Activated CD8-positive, alpha-beta T cell treated with anti-CD3 and anti-CD28 coated beads for 36 hours (primary cell): ENCODE measurements around the gene LCN1. TPM values are rescaled to one million over a fixed set of nuclear protein-coding genes. Genes with fewer than 3 reads are reported as not detected.

Experiments used
- ATAC-seq: fragments of 200-7000 bp; cut with Tn5 transposase; one replicate; pipeline ENCODE4 v1.10.0; 2021; ENCODE audit warnings: mild to moderate bottlenecking, moderate library complexity
- CTCF ChIA-PET: fragments of 350-600 bp; sonication (Branson Sonifier 250); formaldehyde crosslinking; loops from one replicate; lab custom pipeline; 2021; ENCODE audit warnings: antibody characterized with exemption; lab: Charles Lee
- POLR2A ChIA-PET: fragments of 350-600 bp; sonication (Branson Sonifier 250); formaldehyde crosslinking; loops from one replicate; lab custom pipeline; 2021; ENCODE audit warnings: antibody characterized with exemption; lab: Charles Lee
- DNase-seq: peaks from one replicate; pipeline ENCODE4 v3.0.0-alpha.2; 2020
- H3K27ac Mint-ChIP-seq: one replicate; pipeline ENCODE4 v1.8.0; 2021; ENCODE audit warnings: mild to moderate bottlenecking, mixed read lengths
- H3K27me3 Mint-ChIP-seq: one replicate; pipeline ENCODE4 v1.8.0; 2021; ENCODE audit warnings: mixed read lengths
- H3K36me3 Mint-ChIP-seq: one replicate; pipeline ENCODE4 v1.8.0; 2021; ENCODE audit warnings: low read depth, mixed read lengths
- H3K4me1 Mint-ChIP-seq: one replicate; pipeline ENCODE4 v1.8.0; 2021; ENCODE audit warnings: low read depth, mixed read lengths
- H3K4me3 Mint-ChIP-seq: one replicate; pipeline ENCODE4 v1.8.0; 2021; ENCODE audit warnings: mild to moderate bottlenecking, moderate library complexity, mixed read lengths
- H3K9me3 Mint-ChIP-seq: one replicate; pipeline ENCODE4 v1.8.0; 2021; ENCODE audit warnings: mixed read lengths
- intact Hi-C: fragments of 100-400 bp; cut with micrococcal nuclease; formaldehyde crosslinking; loops from one replicate; pipeline ENCODE4 v1.10.0; 2022
- total RNA-seq, 2 experiments: library from RNA; stranded (reverse); gene quantifications; one replicate each; pipeline ENCODE4 v1.2.3, GENCODE V29; 2021
- TF ChIP-seq, protein P1 (sequence below): fragments of 200-600 bp; IDR thresholded peaks from one replicate; pipeline ENCODE4 v1.8.0; 2022; ENCODE audit warnings: antibody characterized with exemption, mild to moderate bottlenecking

The LCN1 gene
- total RNA-seq, 2 experiments from 2014 or later = not detected

DNA sequence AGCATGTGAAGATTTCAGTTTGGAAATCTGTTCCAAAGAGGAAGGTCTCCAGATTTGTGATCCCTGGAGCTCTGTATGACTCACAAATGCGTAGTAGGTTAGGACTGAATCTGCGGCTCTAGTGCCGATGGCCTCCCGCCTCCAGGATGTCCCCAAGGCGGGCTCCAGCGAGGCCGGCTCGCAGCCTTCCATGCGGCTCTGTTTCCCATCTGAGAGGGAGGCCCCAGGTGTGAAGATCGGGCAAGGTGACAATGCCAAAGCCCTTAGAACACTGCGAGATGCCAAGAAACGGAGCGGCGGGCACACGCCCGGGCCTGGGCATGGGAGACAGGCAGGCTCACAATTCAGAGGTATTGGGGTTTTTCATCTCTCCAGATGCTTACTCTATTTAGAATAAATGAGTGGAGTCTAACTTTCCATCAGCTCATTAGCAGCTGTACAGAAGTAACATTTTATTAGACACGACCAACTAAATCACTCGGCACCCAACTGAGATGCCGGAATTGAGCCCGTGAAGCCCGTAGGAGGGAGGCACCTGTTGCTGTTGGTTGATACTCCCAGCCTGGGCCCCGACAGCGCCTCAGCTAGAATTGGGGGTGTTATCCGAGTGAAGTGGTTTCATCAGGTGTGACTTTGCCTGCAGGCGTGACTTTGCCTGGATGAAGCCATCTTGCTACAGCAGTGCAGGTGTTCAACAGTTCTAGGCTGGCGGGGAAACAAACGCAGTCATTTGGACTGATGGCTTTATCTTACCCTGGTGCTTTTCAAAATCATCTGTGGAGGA is 28.2 kb upstream of the LCN1 start:
- Mint-ChIP-seq H3K27me3 (no peaks in the 10 kb centered on the region), H3K9me3 (no peaks in the 10 kb centered on the region), H3K4me3 (no peak overlapping the region), H3K27ac (no peak overlapping the region), H3K36me3 (no peaks in the 10 kb centered on the region), H3K4me1 (no peaks in the 10 kb centered on the region)
- POLR2A ChIA-PET = interaction anchor here (1.4 kb wide), 1 partner anchor 11 kb away, joined by 6 read pairs; no protein-coding TSS in a partner anchor
- CTCF ChIA-PET = interaction anchor here (3.0 kb wide), 1 partner anchor 12 kb away, joined by 11 read pairs; no protein-coding TSS in a partner anchor
- DNase-seq (no peak), ATAC-seq (no peak)
- TF ChIP-seq, protein P1, sequence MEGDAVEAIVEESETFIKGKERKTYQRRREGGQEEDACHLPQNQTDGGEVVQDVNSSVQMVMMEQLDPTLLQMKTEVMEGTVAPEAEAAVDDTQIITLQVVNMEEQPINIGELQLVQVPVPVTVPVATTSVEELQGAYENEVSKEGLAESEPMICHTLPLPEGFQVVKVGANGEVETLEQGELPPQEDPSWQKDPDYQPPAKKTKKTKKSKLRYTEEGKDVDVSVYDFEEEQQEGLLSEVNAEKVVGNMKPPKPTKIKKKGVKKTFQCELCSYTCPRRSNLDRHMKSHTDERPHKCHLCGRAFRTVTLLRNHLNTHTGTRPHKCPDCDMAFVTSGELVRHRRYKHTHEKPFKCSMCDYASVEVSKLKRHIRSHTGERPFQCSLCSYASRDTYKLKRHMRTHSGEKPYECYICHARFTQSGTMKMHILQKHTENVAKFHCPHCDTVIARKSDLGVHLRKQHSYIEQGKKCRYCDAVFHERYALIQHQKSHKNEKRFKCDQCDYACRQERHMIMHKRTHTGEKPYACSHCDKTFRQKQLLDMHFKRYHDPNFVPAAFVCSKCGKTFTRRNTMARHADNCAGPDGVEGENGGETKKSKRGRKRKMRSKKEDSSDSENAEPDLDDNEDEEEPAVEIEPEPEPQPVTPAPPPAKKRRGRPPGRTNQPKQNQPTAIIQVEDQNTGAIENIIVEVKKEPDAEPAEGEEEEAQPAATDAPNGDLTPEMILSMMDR = no peak
- intact Hi-C loops = no loop called here

DNA sequence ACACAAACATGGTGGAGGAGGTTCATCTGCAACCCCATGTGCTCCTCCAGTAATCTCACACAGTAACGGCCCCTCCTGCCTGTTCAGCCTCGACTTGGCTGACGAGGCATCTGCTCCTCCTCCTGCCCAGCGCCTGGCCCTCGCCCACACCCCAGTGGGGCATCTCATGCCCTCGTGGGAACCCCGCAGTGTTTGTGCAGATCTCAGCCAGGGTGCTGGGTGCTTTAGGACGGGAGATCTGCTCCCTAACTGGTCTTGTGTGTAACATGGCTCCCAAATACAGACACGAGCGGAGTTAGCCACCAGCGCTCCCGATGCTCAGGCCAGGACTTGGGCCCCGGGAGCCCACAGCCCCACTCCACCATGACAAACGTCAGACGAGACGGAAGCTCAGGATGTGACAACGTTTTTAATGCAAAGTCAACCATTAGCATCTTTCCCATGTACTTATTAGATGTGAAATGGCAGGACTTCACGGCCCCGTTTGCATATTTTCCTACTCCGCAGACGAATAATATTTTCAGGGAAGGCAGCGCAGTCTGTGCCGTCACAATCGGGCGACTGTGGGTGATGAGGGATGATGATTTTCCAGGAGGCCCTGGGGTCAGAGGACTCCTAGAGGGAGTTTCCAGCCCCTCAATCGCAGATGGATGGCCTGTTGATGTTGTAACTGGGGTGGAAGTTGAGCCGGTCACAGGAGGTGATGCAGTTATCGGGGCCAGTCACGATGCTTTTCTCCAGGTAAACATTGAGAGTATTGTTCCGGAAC is 26.3 kb upstream of the LCN1 start:
- Mint-ChIP-seq H3K27ac (no peak overlapping the region), H3K36me3 (no peaks in the 10 kb centered on the region), H3K4me3 (no peak overlapping the region), H3K4me1 (no peaks in the 10 kb centered on the region), H3K9me3 (no peaks in the 10 kb centered on the region), H3K27me3 (no peaks in the 10 kb centered on the region)
- CTCF ChIA-PET = interaction anchor here (3.0 kb wide), 1 partner anchor 10 kb away, joined by 11 read pairs; no protein-coding TSS in a partner anchor
- DNase-seq (no peak), ATAC-seq (no peak)
- intact Hi-C loops = no loop called here
- POLR2A ChIA-PET = no interaction called here
- TF ChIP-seq, protein P1 = no peak

DNA sequence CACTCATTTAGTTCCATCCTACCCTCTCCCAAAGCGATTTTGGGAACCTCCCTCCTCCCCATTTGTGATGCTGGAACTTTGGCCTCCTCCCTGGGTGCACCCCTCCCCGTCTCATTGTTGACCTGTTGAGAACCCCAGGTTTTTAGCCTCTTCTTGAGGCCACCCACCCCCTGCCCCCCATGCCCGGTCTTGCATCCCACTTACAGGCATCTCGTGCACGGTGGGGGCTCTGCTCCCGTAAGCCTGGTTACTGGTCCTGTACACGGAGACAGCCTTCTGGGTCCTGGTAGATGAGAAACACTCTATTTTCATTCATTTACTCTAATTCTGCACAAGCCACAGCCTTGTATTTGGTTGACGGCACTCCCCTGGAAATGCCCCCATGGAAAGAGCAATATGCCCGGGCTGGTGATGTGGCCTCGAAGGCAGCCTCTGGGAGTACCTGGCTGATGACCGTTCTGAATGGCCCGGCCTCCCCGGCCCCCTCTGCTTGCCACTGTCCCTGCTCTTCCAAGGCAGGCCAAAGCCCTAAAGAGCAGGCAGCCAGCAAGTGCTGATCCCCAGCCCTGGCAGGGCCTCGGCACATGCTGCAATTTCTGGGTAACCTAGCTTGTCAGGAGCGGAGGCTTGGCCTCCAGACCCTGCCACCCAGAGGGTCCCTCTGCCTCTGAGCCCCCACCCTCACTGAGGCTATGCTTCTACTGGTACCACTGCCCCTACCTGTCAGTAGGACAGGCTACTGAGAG is 22.7 kb upstream of the LCN1 start:
- ChIA-PET POLR2A (no interaction called here), CTCF (interaction anchor here (1.3 kb wide), 1 partner anchor 19 kb away, joined by 3 read pairs; no protein-coding TSS in a partner anchor)
- no peak overlapping the region for H3K27ac Mint-ChIP-seq
- ATAC-seq (no peak), DNase-seq (no peak)
- no peak overlapping the region for H3K4me3 Mint-ChIP-seq
- TF ChIP-seq, protein P1 = no peak
- peaks cover 11% of the 10 kb centered on the region for H3K4me1 Mint-ChIP-seq
- H3K9me3 Mint-ChIP-seq = no peaks in the 10 kb centered on the region
- intact Hi-C loops = no loop called here
- H3K27me3 Mint-ChIP-seq = no peaks in the 10 kb centered on the region
- peaks cover 19% of the 10 kb centered on the region for H3K36me3 Mint-ChIP-seq

DNA sequence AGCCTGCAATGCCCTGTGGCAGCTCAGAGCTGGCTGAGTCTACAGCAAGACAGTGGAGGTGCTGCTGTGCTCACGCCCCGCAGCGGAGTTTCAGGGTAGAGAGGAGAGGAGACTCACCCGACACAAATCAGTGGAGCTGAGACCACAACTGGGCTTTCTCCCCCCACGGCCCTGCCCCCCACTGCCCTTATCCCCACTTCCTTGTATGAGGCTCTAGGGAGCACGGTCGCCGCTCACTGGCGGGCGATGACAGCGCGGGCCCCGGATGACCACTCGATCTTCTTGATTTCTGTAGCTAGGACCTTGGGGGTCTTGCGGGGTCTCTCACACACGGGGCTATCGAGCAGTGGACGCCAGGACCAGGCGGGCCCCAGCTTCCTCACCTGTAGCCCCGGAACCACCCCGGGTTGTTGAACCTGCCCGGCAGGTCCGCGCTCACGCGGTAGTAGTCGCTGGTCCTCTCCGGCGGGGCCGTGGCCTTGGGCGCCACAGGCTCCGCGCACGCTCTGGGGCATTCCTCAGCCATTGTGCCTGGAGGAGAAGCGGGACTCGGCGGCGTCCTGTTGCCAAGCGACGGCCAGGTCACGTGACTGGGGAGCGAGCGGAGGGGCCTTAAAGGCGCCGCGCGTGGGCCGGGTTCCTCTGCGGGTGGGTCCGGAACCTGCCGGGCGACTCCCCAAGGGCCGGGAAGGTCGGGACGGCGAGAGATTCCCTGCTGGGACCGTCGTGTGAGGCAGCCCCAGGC is 21.7 kb upstream of the LCN1 start:
- peaks cover 29% of the 10 kb centered on the region for H3K36me3 Mint-ChIP-seq
- H3K9me3 Mint-ChIP-seq = no peaks in the 10 kb centered on the region
- DNase-seq = peak; percentile 88
- CTCF ChIA-PET = interaction anchor here (1.3 kb wide), 1 partner anchor 18 kb away, joined by 3 read pairs; no protein-coding TSS in a partner anchor
- peak overlapping the region; percentile 85 for H3K4me3 Mint-ChIP-seq
- intact Hi-C loops = no loop called here
- ATAC-seq = peak; percentile 21
- H3K27ac Mint-ChIP-seq = no peak overlapping the region
- H3K4me1 Mint-ChIP-seq = peaks cover 13% of the 10 kb centered on the region
- TF ChIP-seq, protein P1 = no peak
- no peaks in the 10 kb centered on the region for H3K27me3 Mint-ChIP-seq
- POLR2A ChIA-PET = no interaction called here
